HPDE6-E6E7 (cell line): Measurements from ENCODE around the gene ZBTB46.

Source experiments
- DNase-seq: peaks from one replicate; pipeline ENCODE4 v3.0.0; 2011; ENCODE audit warnings: missing footprints; ENCODE audit errors: extremely low spot score

The ZBTB46 gene

DNA sequence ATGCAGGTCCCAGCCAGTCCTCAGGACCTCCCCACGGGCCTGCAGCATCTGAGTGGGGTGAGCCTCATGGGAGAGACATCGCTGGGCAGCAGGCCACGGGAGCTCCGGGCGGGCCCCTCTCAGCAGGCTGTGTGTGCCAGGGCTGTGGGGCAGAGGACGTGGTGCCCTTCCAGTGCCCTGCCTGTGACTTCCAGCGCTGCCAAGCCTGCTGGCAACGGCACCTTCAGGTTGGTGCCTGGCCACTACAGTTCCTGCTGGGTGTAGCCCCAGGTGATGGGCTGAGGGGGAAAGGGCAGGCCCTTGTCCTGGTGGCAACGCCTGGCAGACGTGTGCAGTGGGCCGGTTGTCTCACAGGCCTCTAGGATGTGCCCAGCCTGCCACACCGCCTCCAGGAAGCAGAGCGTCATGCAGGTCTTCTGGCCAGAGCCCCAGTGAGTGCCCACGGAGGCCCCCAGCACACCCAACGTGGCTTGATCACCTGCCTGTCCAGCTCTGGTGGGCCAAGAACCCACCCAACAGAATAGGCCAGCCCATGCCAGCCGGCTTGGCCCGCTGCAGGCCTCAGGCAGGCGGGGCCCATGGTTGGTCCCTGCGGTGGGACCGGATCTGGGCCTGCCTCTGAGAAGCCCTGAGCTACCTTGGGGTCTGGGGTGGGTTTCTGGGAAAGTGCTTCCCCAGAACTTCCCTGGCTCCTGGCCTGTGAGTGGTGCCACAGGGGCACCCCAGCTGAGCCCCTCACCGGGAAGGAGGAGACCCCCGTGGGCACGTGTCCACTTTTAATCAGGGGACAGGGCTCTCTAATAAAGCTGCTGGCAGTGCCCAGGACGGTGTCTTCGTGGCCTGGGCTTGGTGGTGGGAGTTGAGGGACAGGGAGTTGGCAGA is 135.4 kb downstream of the ZBTB46 start:
- DNase-seq = no peak

DNA sequence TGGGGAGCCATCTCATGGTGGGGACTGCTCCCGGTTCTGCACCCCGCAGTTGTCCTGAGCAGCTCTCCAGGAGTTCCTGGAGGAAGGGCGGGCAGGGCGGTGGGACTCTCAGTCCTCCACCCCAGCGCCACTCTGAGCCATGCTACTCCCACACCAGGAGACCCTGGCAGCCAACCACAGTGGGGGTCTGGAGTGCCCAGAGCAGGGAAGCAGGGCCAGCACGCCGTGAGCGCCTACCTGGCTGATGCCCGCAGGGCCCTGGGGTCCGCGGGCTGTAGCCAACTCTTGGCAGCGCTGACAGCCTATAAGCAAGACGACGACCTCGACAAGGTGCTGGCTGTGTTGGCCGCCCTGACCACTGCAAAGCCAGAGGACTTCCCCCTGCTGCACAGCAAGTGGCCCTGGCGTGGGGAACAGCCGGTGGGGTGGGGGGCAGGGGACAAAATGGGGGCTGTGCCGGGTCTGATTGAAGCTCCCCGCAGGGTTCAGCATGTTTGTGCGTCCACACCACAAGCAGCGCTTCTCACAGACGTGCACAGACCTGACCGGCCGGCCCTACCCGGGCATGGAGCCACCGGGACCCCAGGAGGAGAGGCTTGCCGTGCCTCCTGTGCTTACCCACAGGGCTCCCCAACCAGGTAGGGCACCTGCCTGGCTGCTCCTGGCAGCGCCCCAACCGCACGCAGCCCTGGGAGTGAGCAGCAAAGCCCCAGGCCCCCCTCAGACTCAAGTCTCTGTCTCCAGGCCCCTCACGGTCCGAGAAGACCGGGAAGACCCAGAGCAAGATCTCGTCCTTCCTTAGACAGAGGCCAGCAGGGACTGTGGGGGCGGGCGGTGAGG is 136.3 kb downstream of the ZBTB46 start:
- DNase-seq = no peak

DNA sequence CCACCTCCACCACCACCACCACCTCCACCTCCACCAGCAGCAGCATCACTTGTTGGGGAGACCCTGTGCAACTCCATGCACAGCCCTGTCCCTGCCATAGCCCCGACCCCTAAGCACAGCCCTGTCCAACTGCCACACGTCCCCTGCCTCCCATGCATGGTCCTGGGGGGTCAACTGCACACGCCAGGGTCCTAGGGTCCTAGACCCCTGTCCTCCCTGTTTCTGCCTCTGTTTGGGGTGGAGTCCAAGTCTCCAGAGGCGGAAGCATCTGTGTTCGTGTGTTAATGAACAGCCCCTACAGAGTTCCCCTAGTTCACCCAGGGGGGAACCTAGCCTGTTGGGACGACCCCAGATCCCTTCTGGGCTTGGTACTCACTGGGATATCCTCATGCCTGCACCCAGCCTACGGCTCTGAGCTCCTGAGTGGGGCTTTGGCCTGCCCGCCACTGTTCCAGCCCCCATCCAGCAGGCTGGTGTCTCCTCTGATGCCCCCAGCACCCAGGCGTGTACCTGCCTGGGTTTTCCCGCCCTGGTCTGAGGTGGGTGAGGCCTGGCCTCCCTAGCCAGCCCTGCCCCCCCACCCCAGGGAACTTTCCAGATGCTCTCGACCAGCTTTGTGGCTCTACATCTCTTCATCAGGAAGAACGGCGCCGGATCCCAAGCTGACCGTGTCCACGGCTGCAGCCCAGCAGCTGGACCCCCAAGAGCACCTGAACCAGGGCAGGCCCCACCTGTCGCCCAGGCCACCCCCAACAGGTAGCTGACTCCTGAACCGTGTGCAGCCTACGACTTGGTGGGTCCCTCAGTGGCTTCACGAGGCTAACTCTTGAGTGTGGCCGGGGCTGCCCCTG is 137.1 kb downstream of the ZBTB46 start:
- DNase-seq = no peak
